ENCODE results near the gene RBM12.

The RBM12 gene

DNA sequence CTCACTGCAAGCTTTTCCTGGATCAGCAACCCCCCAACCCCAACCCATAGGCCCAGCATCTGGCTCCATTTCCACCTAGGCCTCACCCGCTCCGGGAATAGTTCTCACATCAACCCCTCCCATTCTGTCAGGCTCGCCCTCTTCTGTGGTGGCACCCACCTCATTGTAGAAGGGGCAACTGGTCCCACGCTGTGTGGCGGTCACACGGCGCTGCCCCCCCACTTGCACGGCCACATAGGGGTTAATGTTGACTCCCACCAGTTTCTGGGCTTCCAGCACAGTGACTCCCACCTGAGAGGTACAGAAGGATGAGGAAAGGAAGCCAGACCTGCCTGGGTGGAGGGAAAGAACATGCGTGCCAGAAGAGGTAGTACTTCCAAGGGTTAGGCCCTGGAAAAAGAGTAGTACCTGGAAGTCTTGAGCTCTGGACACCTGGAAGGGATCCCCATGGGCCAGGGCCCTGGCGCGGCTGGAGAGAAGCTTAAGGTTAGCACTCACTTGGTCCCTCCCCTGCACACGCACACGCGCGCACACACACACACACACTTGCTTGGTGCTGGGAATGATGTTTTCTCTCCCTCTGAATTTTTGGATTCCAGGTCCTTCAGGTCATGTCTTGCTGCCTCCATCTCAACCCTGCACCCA lies 61.7 kb downstream of the RBM12 start:
- FAIRE-seq, result no peak
- no peak for DNase-seq (ENCODE audit: insufficient read length, low spot score)

GRCh38 chr20:35601990-35602389 lies 62.7 kb downstream of the RBM12 start:
- FAIRE-seq (no peak), DNase-seq (ENCODE audit: insufficient read length, low spot score) (no peak)

DNA sequence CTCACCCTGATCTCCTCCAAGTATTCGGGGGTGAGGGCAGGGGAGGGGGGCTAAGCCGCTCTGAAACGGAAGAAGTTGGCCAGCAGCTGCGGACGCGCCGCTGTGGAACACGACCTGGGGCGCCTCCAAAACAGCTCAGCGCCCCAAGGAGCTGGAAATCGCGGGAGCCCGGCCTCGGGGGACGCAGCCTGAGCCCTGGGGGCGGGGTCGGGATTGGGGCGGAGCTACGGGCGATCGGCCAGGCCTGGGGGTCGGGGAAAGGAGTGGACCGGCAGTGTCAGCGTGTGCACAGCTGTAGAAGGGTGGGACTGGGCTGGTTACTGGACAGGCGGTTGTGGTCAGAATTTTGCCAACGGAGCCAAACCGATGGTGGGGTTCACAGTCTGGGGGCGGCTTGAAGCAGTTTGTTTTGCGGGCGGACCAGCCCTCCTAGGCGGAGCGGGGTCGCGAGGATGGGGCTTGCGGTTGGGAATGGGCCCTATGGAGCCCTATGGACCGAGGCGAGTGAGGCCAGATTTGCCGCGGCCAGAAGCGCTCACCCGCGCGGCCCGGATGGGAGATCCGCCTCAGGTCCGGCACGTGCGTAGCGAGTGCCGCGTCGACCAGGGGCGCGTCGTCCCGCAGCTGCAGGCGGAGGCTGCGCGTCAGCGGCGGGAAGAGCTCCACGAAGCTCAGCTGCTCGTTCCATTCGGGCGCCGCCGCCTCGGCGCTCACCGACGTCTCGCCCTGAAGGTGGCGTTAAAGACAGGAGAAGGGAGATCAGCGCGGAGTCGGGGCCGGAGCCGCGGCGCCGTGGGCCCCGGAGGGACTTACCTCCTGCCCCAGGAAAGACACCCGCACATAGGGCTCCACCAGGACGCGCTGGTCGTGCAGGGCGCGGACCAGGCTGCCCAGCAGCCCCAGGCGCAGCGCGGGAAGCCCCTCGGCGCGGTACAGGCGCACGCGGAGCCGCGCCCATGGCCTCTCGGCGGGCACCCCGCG lies 63.4 kb downstream of the RBM12 start:
- no peak for FAIRE-seq
- DNase-seq (ENCODE audit: insufficient read length, low spot score), result no peak

GRCh38 chr20:35600176-35600992 lies 64.3 kb downstream of the RBM12 start:
- no peak for FAIRE-seq

GRCh38 chr20:35599776-35600120 lies 65.0 kb downstream of the RBM12 start:
- DNase-seq (ENCODE audit: insufficient read length, low spot score), result no peak
- no peak for FAIRE-seq

More at GRCh38 chr20:35600176-35600992, 64.3 kb downstream of the RBM12 start:
- no peak for DNase-seq (ENCODE audit: insufficient read length, low spot score)
